GM19193 (cell line): ENCODE data around the gene ELF2.

Source experiments
- POLR2A ChIP-seq: IDR thresholded peaks from 4 replicates; pipeline ENCODE4 v1.6.1; 2011; ENCODE audit not compliant: insufficient read depth, insufficient read length; ENCODE audit errors: extremely low read depth

Gene ELF2

GRCh38 chr4:139020384-139020783 lies 156.6 kb downstream of the ELF2 start:
- no peak for TF ChIP-seq POLR2A

- no peak for TF ChIP-seq POLR2A
Measured at GRCh38 chr4:139018971-139019758, 157.9 kb downstream of the ELF2 start.

GRCh38 chr4:139018501-139018900 lies 158.5 kb downstream of the ELF2 start:
- TF ChIP-seq POLR2A = no peak

- no peak for TF ChIP-seq POLR2A
Measured at GRCh38 chr4:139017861-139018260, 159.2 kb downstream of the ELF2 start.

- no peak for TF ChIP-seq POLR2A
Measured at GRCh38 chr4:139015948-139016471, 161.0 kb downstream of the ELF2 start.

GRCh38 chr4:139015269-139015947 lies 161.6 kb downstream of the ELF2 start, which contains the start of gene NOCT:
TSS of gene NOCT (plus strand) at chr4:139015781. CDS start at chr4:139015982, 201 bp downstream.
- TF ChIP-seq POLR2A = peak; percentile 99

GRCh38 chr4:139014371-139015268 lies 162.4 kb downstream of the ELF2 start:
- TF ChIP-seq POLR2A = no peak

GRCh38 chr4:139011225-139011950 lies 165.6 kb downstream of the ELF2 start:
- no peak for TF ChIP-seq POLR2A

- no peak for TF ChIP-seq POLR2A
Measured at GRCh38 chr4:139009702-139010101, 167.3 kb downstream of the ELF2 start.

- TF ChIP-seq POLR2A = no peak
Measured at GRCh38 chr4:139007640-139008039, 169.4 kb downstream of the ELF2 start.
